Brain microvascular endothelial cell (primary cell): ENCODE measurements around the gene E2F1.

Experiments used
- DNase-seq: peaks from one replicate; pipeline ENCODE4 v3.0.0-alpha.2; 2020
- H3K27ac ChIP-seq: fragments of 250-450 bp; sonication (Bioruptor Pico); 2 replicates; pipeline ENCODE4 v1.5.1; 2020; ENCODE audit warnings: mild to moderate bottlenecking, moderate library complexity
- H3K27me3 ChIP-seq: fragments of 250-450 bp; sonication (Bioruptor Pico); replicated peaks from 2 replicates; pipeline ENCODE4 v1.5.1; 2020; ENCODE audit warnings: mild to moderate bottlenecking
- H3K36me3 ChIP-seq: fragments of 250-450 bp; sonication (Bioruptor Pico); replicated peaks from 2 replicates; pipeline ENCODE4 v1.5.1; 2020; ENCODE audit warnings: mild to moderate bottlenecking
- H3K4me3 ChIP-seq: 2 replicates; pipeline ENCODE4 v1.5.1; 2011; ENCODE audit warnings: low read depth, mild to moderate bottlenecking, control low read depth, low read length, moderate library complexity
- in situ Hi-C: cut with HindIII; loops from 2 replicates; pipeline ENCODE4 v1.10.0; 2017; ENCODE audit warnings: low sequenced_read_pairs, low pct_ligation_motif_present
- TF ChIP-seq, protein P1 (sequence below): IDR thresholded peaks from 2 replicates; pipeline ENCODE4 v1.5.1; 2011; ENCODE audit warnings: low read depth, mild to moderate bottlenecking, moderate library complexity, low read length, control low read depth, inconsistent platforms; ENCODE audit errors: missing control alignments

E2F1 gene

GRCh38 chr20:33730946-33731692 is 44.9 kb upstream of the E2F1 start:
- DNase-seq = no peak
- peak overlapping the region; percentile 58 for H3K4me3 ChIP-seq
- TF ChIP-seq, protein P1, sequence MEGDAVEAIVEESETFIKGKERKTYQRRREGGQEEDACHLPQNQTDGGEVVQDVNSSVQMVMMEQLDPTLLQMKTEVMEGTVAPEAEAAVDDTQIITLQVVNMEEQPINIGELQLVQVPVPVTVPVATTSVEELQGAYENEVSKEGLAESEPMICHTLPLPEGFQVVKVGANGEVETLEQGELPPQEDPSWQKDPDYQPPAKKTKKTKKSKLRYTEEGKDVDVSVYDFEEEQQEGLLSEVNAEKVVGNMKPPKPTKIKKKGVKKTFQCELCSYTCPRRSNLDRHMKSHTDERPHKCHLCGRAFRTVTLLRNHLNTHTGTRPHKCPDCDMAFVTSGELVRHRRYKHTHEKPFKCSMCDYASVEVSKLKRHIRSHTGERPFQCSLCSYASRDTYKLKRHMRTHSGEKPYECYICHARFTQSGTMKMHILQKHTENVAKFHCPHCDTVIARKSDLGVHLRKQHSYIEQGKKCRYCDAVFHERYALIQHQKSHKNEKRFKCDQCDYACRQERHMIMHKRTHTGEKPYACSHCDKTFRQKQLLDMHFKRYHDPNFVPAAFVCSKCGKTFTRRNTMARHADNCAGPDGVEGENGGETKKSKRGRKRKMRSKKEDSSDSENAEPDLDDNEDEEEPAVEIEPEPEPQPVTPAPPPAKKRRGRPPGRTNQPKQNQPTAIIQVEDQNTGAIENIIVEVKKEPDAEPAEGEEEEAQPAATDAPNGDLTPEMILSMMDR = no peak
- in situ Hi-C loops = no loop called here
- no peaks in the 10 kb centered on the region for H3K36me3 ChIP-seq
- H3K27ac ChIP-seq = peak overlapping the region; percentile 53
- no peaks in the 10 kb centered on the region for H3K27me3 ChIP-seq

GRCh38 chr20:33729101-33729500 is 42.9 kb upstream of the E2F1 start:
- H3K36me3 ChIP-seq = no peaks in the 10 kb centered on the region
- TF ChIP-seq, protein P1 = no peak
- in situ Hi-C loops = no loop called here
- DNase-seq = no peak
- no peaks in the 10 kb centered on the region for H3K27me3 ChIP-seq
- no peak overlapping the region for H3K27ac ChIP-seq
- H3K4me3 ChIP-seq = no peak overlapping the region

- TF ChIP-seq, protein P1 = no peak
- in situ Hi-C loops = no loop called here
- H3K36me3 ChIP-seq = no peaks in the 10 kb centered on the region
- no peak overlapping the region for H3K27ac ChIP-seq
- DNase-seq = no peak
- H3K27me3 ChIP-seq = no peaks in the 10 kb centered on the region
- H3K4me3 ChIP-seq = no peak overlapping the region
Observed at GRCh38 chr20:33728463-33728862, 42.3 kb upstream of the E2F1 start.

DNA sequence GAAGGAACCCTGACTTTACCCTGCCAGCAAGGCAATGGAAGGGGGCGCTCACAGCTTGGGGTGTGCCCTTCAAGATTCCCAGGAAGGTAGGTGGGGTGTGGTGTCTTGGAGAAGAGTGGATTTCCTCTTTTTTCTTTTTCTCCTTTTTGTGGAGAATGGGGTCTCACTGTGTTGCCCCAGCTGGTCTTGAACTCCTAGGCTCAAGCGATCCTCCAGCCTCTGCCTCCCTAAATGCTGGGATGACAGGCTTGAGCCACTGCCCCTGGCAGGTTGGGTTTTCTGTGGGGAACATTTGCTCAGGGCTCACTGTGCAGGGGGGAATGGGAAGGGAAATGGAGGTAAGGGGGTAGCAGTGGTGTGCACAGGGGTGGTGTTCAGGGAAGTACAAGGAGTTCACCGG is 41.6 kb upstream of the E2F1 start:
- TF ChIP-seq, protein P1 = no peak
- in situ Hi-C loops = no loop called here
- H3K27ac ChIP-seq = no peak overlapping the region
- H3K4me3 ChIP-seq = no peak overlapping the region
- no peaks in the 10 kb centered on the region for H3K36me3 ChIP-seq
- H3K27me3 ChIP-seq = no peaks in the 10 kb centered on the region
- no peak for DNase-seq

GRCh38 chr20:33727115-33727479 is 40.9 kb upstream of the E2F1 start:
- Histone ChIP-seq H3K36me3 (no peaks in the 10 kb centered on the region), H3K27me3 (no peaks in the 10 kb centered on the region), H3K4me3 (no peak overlapping the region), H3K27ac (no peak overlapping the region)
- TF ChIP-seq, protein P1 = no peak
- DNase-seq = no peak
- in situ Hi-C loops = no loop called here

GRCh38 chr20:33725607-33726264 is 39.6 kb upstream of the E2F1 start:
- TF ChIP-seq, protein P1 = no peak
- in situ Hi-C loops = no loop called here
- Histone ChIP-seq H3K36me3 (no peaks in the 10 kb centered on the region), H3K27ac (no peak overlapping the region), H3K4me3 (no peak overlapping the region), H3K27me3 (no peaks in the 10 kb centered on the region)
- DNase-seq = no peak
